Activated CD4-positive, alpha-beta T cell treated with anti-CD3 and anti-CD28 coated beads for 36 hours (primary cell): ENCODE measurements around the gene CCR6. TPM values are rescaled to one million over a fixed set of nuclear protein-coding genes. Genes with fewer than 3 reads are reported as not detected.
A peak's percentile ranks its signal among the peaks of the same experiment; 100 is the strongest.

Source experiments
- ATAC-seq: fragments of 200-7000 bp; cut with Tn5 transposase; one replicate; pipeline ENCODE4 v1.10.0; 2021; ENCODE audit warnings: mild to moderate bottlenecking, moderate library complexity
- CTCF ChIA-PET: fragments of 350-600 bp; sonication (Branson Sonifier 250); formaldehyde crosslinking; loops from one replicate; lab custom pipeline; 2021; ENCODE audit warnings: antibody characterized with exemption; lab: Charles Lee
- POLR2A ChIA-PET: fragments of 350-600 bp; sonication (Branson Sonifier 250); formaldehyde crosslinking; loops from one replicate; lab custom pipeline; 2021; ENCODE audit warnings: antibody characterized with exemption, inconsistent platforms; lab: Charles Lee
- DNase-seq: peaks from one replicate; pipeline ENCODE4 v3.0.0-alpha.2; 2020
- H3K27ac Mint-ChIP-seq: one replicate; pipeline ENCODE4 v1.8.0; 2021; ENCODE audit warnings: mixed read lengths
- H3K27me3 Mint-ChIP-seq: one replicate; pipeline ENCODE4 v1.8.0; 2021; ENCODE audit warnings: mixed read lengths
- H3K36me3 Mint-ChIP-seq: one replicate; pipeline ENCODE4 v1.8.0; 2021; ENCODE audit warnings: low read depth, mixed read lengths
- H3K4me1 Mint-ChIP-seq: one replicate; pipeline ENCODE4 v1.8.0; 2021; ENCODE audit warnings: mixed read lengths
- H3K4me3 Mint-ChIP-seq: one replicate; pipeline ENCODE4 v1.8.0; 2021; ENCODE audit warnings: mild to moderate bottlenecking, moderate library complexity, mixed read lengths
- H3K9me3 Mint-ChIP-seq: one replicate; pipeline ENCODE4 v1.8.0; 2021; ENCODE audit warnings: low read depth, mixed read lengths
- intact Hi-C, 2 experiments: fragments of 100-400 bp; cut with DNase I in 1 of 2; cut with micrococcal nuclease in 1 of 2; formaldehyde crosslinking; loops; one replicate each; pipeline versions ENCODE4 v1.14.2 to v1.15.1; 2022 to 2024; cut with DNase I, micrococcal nuclease
- total RNA-seq, 2 experiments: library from RNA; stranded (reverse); gene quantifications; one replicate each; pipeline ENCODE4 v1.2.3, GENCODE V29; 2021

Gene CCR6
- total RNA-seq, 2 experiments from 2014 or later = 3.4 to 4.0 TPM

- intact Hi-C loops = no loop called here
- ATAC-seq (peak; percentile 30), DNase-seq (no peak)
- Mint-ChIP-seq H3K27ac (no peak overlapping the region), H3K27me3 (no peaks in the 10 kb centered on the region), H3K4me1 (peaks cover 10% of the 10 kb centered on the region), H3K9me3 (no peaks in the 10 kb centered on the region), H3K4me3 (no peak overlapping the region), H3K36me3 (peaks cover 1% of the 10 kb centered on the region)
- POLR2A ChIA-PET = interaction anchor here (0.6 kb wide), 1 partner anchor 221 kb away, joined by 4 read pairs; no protein-coding TSS in a partner anchor
- CTCF ChIA-PET = interaction anchor here (2.3 kb wide), 1 partner anchor 12 kb away, joined by 4 read pairs; no protein-coding TSS in a partner anchor
Observed at GRCh38 chr6:167130008-167130677, 7.2 kb downstream of the CCR6 start.

GRCh38 chr6:167130712-167131684, 8.1 kb downstream of the CCR6 start:
- ChIA-PET POLR2A (interaction anchor here (0.6 kb wide), 1 partner anchor 220 kb away, joined by 4 read pairs; no protein-coding TSS in a partner anchor), CTCF (no interaction called here)
- no peaks in the 10 kb centered on the region for H3K9me3 Mint-ChIP-seq
- intact Hi-C loops = no loop called here
- H3K27ac Mint-ChIP-seq = no peak overlapping the region
- peaks cover 1% of the 10 kb centered on the region for H3K36me3 Mint-ChIP-seq
- DNase-seq (no peak), ATAC-seq (no peak)
- peaks cover 10% of the 10 kb centered on the region for H3K4me1 Mint-ChIP-seq
- no peaks in the 10 kb centered on the region for H3K27me3 Mint-ChIP-seq
- no peak overlapping the region for H3K4me3 Mint-ChIP-seq

- Mint-ChIP-seq H3K4me1 (peaks cover 22% of the 10 kb centered on the region), H3K27ac (no peak overlapping the region), H3K4me3 (no peak overlapping the region), H3K9me3 (no peaks in the 10 kb centered on the region), H3K27me3 (no peaks in the 10 kb centered on the region), H3K36me3 (peaks cover 1% of the 10 kb centered on the region)
- intact Hi-C loops = no loop called here
- ATAC-seq (no peak), DNase-seq (no peak)
- ChIA-PET POLR2A (no interaction called here), CTCF (interaction anchor here (0.5 to 1.4 kb wide), 6 partner anchors 12 to 360 kb away, joined by 3 to 5 read pairs (median 3); partner anchors contain the start of gene CCR6)
Observed at GRCh38 chr6:167134448-167135328, 11.8 kb downstream of the CCR6 start.

GRCh38 chr6:167136376-167136775, 13.5 kb downstream of the CCR6 start:
- CTCF ChIA-PET = interaction anchor here (1.1 kb wide), 1 partner anchor 361 kb away, joined by 3 read pairs; no protein-coding TSS in a partner anchor
- no peaks in the 10 kb centered on the region for H3K27me3 Mint-ChIP-seq
- peak; percentile 36 for DNase-seq
- peaks cover 1% of the 10 kb centered on the region for H3K36me3 Mint-ChIP-seq
- no peaks in the 10 kb centered on the region for H3K9me3 Mint-ChIP-seq
- peak; percentile 39 for ATAC-seq
- POLR2A ChIA-PET = no interaction called here
- H3K27ac Mint-ChIP-seq = no peak overlapping the region
- H3K4me3 Mint-ChIP-seq = no peak overlapping the region
- H3K4me1 Mint-ChIP-seq = peaks cover 17% of the 10 kb centered on the region
- intact Hi-C loops = no loop called here

GRCh38 chr6:167137081-167137480, 14.2 kb downstream of the CCR6 start:
- Mint-ChIP-seq H3K4me1 (peaks cover 21% of the 10 kb centered on the region), H3K27ac (no peak overlapping the region), H3K4me3 (no peak overlapping the region), H3K36me3 (no peaks in the 10 kb centered on the region), H3K9me3 (no peaks in the 10 kb centered on the region), H3K27me3 (no peaks in the 10 kb centered on the region)
- ChIA-PET CTCF (interaction anchor here (0.8 to 1.6 kb wide), 3 partner anchors 43 to 362 kb away, joined by 3 to 5 read pairs (median 3); no protein-coding TSS in a partner anchor), POLR2A (interaction anchor here (1.1 kb wide), 1 partner anchor 15 kb away, joined by 3 read pairs; no protein-coding TSS in a partner anchor)
- intact Hi-C loops = no loop called here
- ATAC-seq (no peak), DNase-seq (no peak)

GRCh38 chr6:167137881-167138280, 15.0 kb downstream of the CCR6 start:
- Mint-ChIP-seq H3K9me3 (no peaks in the 10 kb centered on the region), H3K36me3 (no peaks in the 10 kb centered on the region), H3K27me3 (no peaks in the 10 kb centered on the region), H3K27ac (no peak overlapping the region), H3K4me3 (no peak overlapping the region), H3K4me1 (peaks cover 23% of the 10 kb centered on the region)
- ChIA-PET CTCF (interaction anchor here (0.5 to 5.4 kb wide), 3 partner anchors 44 to 363 kb away, joined by 3 to 38 read pairs (median 5); no protein-coding TSS in a partner anchor), POLR2A (interaction anchor here (1.1 kb wide), 1 partner anchor 14 kb away, joined by 3 read pairs; no protein-coding TSS in a partner anchor)
- intact Hi-C loops = no loop called here
- ATAC-seq = no peak
- no peak for DNase-seq

GRCh38 chr6:167139761-167140160, 16.9 kb downstream of the CCR6 start:
- intact Hi-C loops = loop anchor here in 1 of 2 experiments (5.0 kb wide), 2 partner anchors 92 to 187 kb away; no protein-coding TSS in a partner anchor

GRCh38 chr6:167140589-167141474, 17.9 kb downstream of the CCR6 start:
- no peaks in the 10 kb centered on the region for H3K27me3 Mint-ChIP-seq
- H3K27ac Mint-ChIP-seq = no peak overlapping the region
- CTCF ChIA-PET = interaction anchor here (0.6 to 5.4 kb wide), 10 partner anchors 10 to 758 kb away, joined by 3 to 38 read pairs (median 4); no protein-coding TSS in a partner anchor
- H3K36me3 Mint-ChIP-seq = no peaks in the 10 kb centered on the region
- peaks cover 23% of the 10 kb centered on the region for H3K4me1 Mint-ChIP-seq
- POLR2A ChIA-PET = no interaction called here
- ATAC-seq = no peak
- no peak for DNase-seq
- intact Hi-C loops = loop anchor here in 1 of 2 experiments (5.0 kb wide), 2 partner anchors 94 to 189 kb away; no protein-coding TSS in a partner anchor
- H3K4me3 Mint-ChIP-seq = no peak overlapping the region
- H3K9me3 Mint-ChIP-seq = no peaks in the 10 kb centered on the region

More at GRCh38 chr6:167139761-167140160, 16.9 kb downstream of the CCR6 start:
- no peak overlapping the region for H3K4me3 Mint-ChIP-seq
- ChIA-PET POLR2A (no interaction called here), CTCF (interaction anchor here (0.6 to 5.4 kb wide), 7 partner anchors 8 to 365 kb away, joined by 3 to 38 read pairs (median 3); no protein-coding TSS in a partner anchor)
- no peak overlapping the region for H3K27ac Mint-ChIP-seq
- ATAC-seq (no peak), DNase-seq (no peak)
- peaks cover 23% of the 10 kb centered on the region for H3K4me1 Mint-ChIP-seq
- no peaks in the 10 kb centered on the region for H3K27me3 Mint-ChIP-seq
- no peaks in the 10 kb centered on the region for H3K9me3 Mint-ChIP-seq
- no peaks in the 10 kb centered on the region for H3K36me3 Mint-ChIP-seq

GRCh38 chr6:167141667-167142432, 19.0 kb downstream of the CCR6 start:
- intact Hi-C loops = loop anchor here (1.0 to 5.0 kb wide), 6 partner anchors 95 to 367 kb away; partner anchors contain the start of gene CEP43 (in 1 of the 2)
- peak; percentile 75 for DNase-seq
- H3K9me3 Mint-ChIP-seq = no peaks in the 10 kb centered on the region
- ATAC-seq = peak; percentile 85
- H3K4me3 Mint-ChIP-seq = no peak overlapping the region
- no peak overlapping the region for H3K27ac Mint-ChIP-seq
- H3K4me1 Mint-ChIP-seq = peaks cover 22% of the 10 kb centered on the region
- ChIA-PET POLR2A (no interaction called here), CTCF (interaction anchor here (0.6 to 5.4 kb wide), 20 partner anchors 9 to 757 kb away, joined by 3 to 38 read pairs (median 3); no protein-coding TSS in a partner anchor)
- H3K27me3 Mint-ChIP-seq = peaks cover 3% of the 10 kb centered on the region
- no peaks in the 10 kb centered on the region for H3K36me3 Mint-ChIP-seq
